ENCODE results near the gene NPAS4.
"Not testable (repeated sequence)": the region's sequence is repeated elsewhere in the genome, so short reads cannot be mapped to it uniquely, and the experiment has no call there.

The NPAS4 gene

DNA sequence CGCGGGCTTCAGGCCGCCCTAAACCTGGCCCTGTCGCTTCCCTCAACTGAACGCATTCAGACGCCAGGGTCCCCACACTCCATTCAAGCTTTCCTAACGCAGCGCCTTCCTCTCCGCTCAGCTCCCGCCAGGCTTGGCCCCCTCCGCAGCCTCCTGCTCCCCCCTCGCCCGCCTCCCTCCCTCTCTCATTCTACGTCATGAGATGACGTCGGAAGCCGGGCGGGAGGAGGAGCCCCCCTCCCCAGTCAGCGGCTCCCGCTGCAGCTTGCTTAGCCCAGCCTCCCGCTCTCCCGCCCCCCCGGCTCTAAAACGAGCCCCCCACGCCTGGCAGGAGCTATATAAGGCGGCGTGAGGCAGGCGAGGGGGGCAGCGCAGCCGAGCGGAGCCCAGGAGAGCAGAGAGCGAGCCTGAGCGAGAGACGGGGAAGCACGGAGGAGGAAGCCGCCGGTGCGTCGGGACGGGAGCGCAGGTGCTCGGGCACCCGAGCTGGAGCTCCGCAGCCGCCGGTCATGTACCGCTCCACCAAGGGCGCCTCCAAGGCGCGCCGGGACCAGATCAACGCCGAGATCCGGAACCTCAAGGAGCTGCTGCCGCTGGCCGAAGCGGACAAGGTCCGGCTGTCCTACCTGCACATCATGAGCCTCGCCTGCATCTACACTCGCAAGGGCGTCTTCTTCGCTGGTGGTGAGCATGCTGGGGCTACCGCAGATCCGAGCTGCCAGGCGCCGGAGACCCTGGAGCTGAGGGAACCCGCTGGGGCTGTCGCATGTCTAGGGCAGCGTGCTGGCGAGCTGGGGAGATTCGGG, at the start of gene NPAS4:
NPAS4 (plus strand) TSS at position 365 of the 806 bp plus-strand sequence; CDS start at position 510, 145 bp downstream.
- TF ChIP-seq, protein P1, sequence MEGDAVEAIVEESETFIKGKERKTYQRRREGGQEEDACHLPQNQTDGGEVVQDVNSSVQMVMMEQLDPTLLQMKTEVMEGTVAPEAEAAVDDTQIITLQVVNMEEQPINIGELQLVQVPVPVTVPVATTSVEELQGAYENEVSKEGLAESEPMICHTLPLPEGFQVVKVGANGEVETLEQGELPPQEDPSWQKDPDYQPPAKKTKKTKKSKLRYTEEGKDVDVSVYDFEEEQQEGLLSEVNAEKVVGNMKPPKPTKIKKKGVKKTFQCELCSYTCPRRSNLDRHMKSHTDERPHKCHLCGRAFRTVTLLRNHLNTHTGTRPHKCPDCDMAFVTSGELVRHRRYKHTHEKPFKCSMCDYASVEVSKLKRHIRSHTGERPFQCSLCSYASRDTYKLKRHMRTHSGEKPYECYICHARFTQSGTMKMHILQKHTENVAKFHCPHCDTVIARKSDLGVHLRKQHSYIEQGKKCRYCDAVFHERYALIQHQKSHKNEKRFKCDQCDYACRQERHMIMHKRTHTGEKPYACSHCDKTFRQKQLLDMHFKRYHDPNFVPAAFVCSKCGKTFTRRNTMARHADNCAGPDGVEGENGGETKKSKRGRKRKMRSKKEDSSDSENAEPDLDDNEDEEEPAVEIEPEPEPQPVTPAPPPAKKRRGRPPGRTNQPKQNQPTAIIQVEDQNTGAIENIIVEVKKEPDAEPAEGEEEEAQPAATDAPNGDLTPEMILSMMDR (IDR thresholded peaks at IDR 0.05; ENCODE audit: insufficient read depth, low read depth, low read length, missing control alignments): no peak

DNA sequence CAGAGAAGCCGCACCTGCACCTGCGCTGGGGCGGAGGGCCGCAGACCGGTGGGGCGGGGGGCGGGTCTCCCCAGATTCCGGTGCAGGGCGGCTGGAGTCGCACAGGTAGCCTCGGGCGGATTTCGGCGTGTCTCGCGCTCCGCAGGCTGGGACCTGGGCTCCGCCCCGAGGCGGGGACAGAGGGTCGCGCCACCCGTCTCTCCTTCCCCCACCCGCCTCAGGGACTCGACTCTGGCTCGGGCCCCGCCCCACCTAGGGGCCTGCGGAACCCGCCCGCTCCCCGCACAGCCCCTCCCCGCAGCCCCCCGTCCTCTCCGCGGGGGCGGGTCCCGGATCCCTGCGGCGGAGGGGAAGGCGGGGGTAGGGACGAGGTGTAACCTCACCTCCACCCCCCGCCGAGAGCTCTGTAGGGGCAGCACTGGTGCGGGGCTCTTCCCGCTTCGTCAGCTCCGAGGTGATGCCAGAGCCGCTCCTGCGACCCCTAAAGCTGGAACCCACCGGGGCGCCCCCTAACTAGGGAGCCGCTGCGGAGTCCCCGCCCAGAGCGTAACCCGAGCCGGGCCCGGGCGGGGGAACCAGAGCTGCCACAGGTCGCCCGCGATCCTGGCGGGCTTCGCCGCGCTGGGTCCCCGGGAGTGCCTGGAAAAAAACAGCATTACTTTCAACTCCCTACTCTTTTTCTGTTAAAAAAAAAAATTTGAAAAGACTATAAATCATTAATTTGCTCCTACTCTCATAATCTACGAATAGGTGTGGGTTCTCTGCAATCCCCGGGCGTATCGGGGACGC, 49.0 kb upstream of the NPAS4 start, which contains the start of gene SLC29A2:
SLC29A2 (minus strand) TSS at position 134 of the 789 bp plus-strand sequence. CDS start 169 bp downstream, outside the sequence.
- TF ChIP-seq, protein P1 (IDR thresholded peaks at IDR 0.05; ENCODE audit: insufficient read depth, low read depth, low read length, missing control alignments): no peak
- peak within 1 kb of the TSS; percentile 61 for H3K4me3 ChIP-seq (ENCODE audit: low read length)
- peak; percentile 62 for DNase-seq (ENCODE audit: low read depth)

More for the DNA sequence above, at the start of gene NPAS4:
- no peak for DNase-seq (ENCODE audit: low read depth)
- no peak within 1 kb of the TSS for H3K4me3 ChIP-seq (ENCODE audit: low read length)

DNA sequence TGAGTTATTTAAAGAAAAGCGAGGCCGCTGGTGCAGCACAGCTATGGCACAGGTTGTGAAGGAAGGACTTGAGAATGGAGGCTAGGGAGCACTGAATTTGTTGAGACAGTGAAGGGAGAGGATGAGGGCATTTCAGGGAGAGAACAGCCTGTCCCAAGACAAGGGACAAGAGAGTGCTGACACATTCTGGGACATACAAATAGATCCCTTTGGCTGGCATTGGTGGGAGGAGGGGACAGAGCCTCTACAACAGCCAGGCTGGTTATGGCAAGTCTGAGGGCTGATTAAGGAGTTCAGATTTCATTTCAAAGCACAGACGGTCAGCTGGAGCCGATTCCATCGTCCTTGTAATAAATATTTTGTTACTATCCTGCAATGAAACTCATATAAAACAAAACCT, 47.6 kb upstream of the NPAS4 start:
- DNase-seq (ENCODE audit: low read depth): no peak
- H3K4me3 ChIP-seq (ENCODE audit: low read length): no peak overlapping the region
- TF ChIP-seq, protein P1 (IDR thresholded peaks at IDR 0.05; ENCODE audit: insufficient read depth, low read depth, low read length, missing control alignments): no peak

DNA sequence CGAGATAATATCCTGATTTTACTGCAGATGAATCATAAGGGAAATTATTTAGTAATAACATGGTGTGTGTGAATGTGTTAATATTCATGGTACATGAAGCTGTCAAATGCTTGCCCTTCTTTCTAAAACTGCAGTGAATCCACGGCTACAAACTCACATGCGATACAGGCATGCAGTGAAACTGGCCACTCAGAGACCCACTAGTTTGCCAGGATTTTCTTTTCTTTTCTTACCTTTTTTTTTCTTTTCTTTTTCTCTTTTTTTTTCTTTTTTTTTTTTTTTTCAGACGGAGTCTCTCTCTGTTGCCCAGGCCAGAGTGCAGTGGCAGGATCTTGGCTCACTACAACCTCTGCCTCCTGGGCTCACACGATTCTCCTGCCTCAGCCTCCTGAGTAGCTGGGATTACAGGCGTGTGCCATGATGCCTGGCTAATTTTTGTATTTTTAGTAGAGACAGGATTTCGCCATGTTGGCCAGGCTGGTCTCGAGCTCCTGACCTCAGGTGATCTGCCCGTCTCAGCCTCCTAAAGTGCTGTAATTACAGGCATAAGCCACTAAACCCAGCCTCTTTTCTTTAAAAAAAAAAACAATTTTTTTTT, 47.0 kb upstream of the NPAS4 start:
- DNase-seq (ENCODE audit: low read depth); H3K4me3 ChIP-seq (ENCODE audit: low read length): not testable (repeated sequence)

DNA sequence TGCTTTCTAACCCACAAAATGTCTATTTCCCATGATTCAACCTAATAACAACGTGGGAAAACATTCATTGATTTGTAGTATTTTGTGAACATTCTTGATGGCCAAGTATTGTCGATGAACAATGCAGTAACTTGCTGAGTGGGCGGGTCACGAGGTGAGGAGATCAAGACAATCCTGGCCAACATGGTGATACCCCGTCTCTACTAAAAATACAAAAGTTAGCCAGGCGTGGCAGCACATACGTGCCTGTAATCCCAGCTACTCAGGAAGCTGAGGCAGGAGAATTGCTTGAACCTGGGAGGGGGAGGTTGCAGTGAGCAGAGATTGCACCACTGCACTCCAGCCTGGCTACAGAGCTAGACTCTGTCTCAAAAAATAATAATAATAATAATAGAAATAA, 40.6 kb upstream of the NPAS4 start:
- not testable (repeated sequence) for H3K4me3 ChIP-seq (ENCODE audit: low read length); DNase-seq (ENCODE audit: low read depth)

DNA sequence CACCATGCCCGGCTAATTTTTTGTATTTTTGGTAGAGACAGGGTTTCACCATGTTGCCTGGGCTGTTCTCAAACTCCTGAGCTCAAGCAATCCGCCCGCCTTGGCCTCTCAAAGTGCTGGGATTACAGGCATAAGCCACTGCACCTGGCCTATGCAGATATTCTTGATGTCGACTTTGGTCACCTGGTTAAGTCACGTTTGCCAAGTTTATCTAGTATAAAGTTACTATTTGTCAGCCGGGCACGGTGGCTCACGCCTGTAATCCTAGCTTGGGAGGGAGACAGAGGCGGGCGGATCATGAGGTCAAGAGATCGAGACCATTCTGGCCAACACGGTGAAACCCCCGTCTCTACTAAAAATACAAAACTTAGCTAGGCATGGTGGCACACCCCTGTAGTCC, 36.5 kb upstream of the NPAS4 start:
- H3K4me3 ChIP-seq (ENCODE audit: low read length); DNase-seq (ENCODE audit: low read depth): not testable (repeated sequence)

DNA sequence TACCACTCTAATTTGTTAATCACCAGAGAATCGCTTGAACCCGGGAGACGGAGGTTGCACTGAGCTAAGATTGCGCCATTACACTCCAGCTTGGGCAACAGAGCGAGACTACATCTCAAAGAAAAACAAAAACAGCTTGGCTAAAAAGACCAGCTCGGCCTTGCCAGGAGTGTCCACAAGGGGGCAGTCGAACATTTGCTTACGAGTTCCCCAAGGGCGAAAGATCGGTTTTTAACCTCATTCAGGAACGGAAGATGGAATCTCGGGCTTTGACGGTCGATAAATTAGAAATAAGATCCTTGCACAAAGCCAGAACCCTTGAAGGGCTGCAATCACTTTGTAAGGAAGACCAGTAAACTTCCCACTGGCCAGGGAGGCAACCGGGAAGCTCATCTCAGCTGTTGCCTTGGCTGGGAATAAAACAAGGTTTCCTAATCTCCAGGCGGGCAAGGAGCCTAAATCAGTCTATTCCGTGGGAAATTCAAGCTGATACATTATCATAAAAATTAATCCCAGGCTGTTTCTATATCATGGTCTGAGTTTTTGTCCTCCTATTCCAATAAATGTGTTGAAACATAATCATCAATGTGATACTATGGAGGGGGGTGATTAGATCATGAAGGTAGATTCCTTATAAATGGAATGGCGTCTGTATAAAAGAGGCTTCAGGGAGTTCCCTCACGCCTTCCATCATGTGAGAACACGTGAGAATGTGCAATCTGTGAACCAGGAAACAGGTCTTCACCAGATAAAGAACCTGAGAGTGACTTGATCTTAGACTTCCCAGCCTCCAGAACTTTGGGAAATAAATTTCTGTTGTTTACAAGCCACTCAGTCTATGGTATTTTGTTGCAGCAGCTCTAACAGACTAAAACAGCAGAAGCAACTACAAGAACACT, 34.4 kb upstream of the NPAS4 start:
- peak overlapping the region; percentile 28 for H3K4me3 ChIP-seq (ENCODE audit: low read length)
- DNase-seq (ENCODE audit: low read depth): peak; percentile 81
- TF ChIP-seq, protein P1 (IDR thresholded peaks at IDR 0.05; ENCODE audit: insufficient read depth, low read depth, low read length, missing control alignments): peak; percentile 98
